OCI-LY1 (cell line): Measurements from ENCODE around the gene MYL3.

ENCODE experiments used
- H2AFZ ChIP-seq: fragments of 200-600 bp; sonication (generic), shearing (Covaris generic); 2 replicates; pipeline ENCODE4 v1.6.0; 2014; ENCODE audit warnings: antibody characterized with exemption, mild to moderate bottlenecking, low read length
- H3F3A ChIP-seq: fragments of 200-600 bp; sonication (generic), shearing (Covaris generic); 2 replicates; pipeline ENCODE4 v1.6.0; 2014; ENCODE audit warnings: mild to moderate bottlenecking, antibody characterized with exemption, low read length, moderate library complexity; ENCODE audit not compliant: insufficient read depth
- H3K27ac ChIP-seq: fragments of 200-600 bp; sonication (generic); 2 replicates; pipeline ENCODE4 v1.5.1; 2014; ENCODE audit warnings: low read length, mixed run types, mild to moderate bottlenecking, low read depth; ENCODE audit not compliant: poor library complexity, severe bottlenecking
- H3K27me3 ChIP-seq: fragments of 200-600 bp; sonication (generic); 2 replicates; pipeline ENCODE4 v1.6.0; 2014; ENCODE audit warnings: antibody characterized with exemption, mild to moderate bottlenecking, low read length, moderate library complexity; ENCODE audit not compliant: insufficient read depth
- H3K36me3 ChIP-seq: fragments of 200-600 bp; sonication (generic); 2 replicates; pipeline ENCODE4 v1.6.1; 2014; ENCODE audit warnings: mild to moderate bottlenecking, antibody characterized with exemption, low read length, moderate library complexity, mixed read lengths; ENCODE audit not compliant: insufficient read depth
- H3K4me1 ChIP-seq: fragments of 200-600 bp; sonication (generic); 2 replicates; pipeline ENCODE4 v1.5.1; 2014; ENCODE audit warnings: mild to moderate bottlenecking, low read length, moderate library complexity; ENCODE audit not compliant: insufficient read depth, severe bottlenecking
- H3K4me2 ChIP-seq: fragments of 200-600 bp; sonication (generic), shearing (Covaris generic); 2 replicates; pipeline ENCODE4 v1.6.1; 2014; ENCODE audit warnings: low read length
- H3K4me3 ChIP-seq: fragments of 200-600 bp; sonication (generic); 2 replicates; pipeline ENCODE4 v1.5.1; 2014; ENCODE audit warnings: low read length, low read depth, mild to moderate bottlenecking, mixed read lengths; ENCODE audit not compliant: poor library complexity, severe bottlenecking
- H3K79me2 ChIP-seq: fragments of 200-600 bp; shearing (Covaris generic); 2 replicates; pipeline ENCODE4 v1.6.1; 2016; ENCODE audit warnings: mixed run types, low read length, mixed read lengths; ENCODE audit not compliant: insufficient read depth
- H3K9ac ChIP-seq: fragments of 200-600 bp; sonication (generic), shearing (Covaris generic); 2 replicates; pipeline ENCODE4 v1.6.1; 2014; ENCODE audit warnings: mild to moderate bottlenecking, low read length, mixed read lengths
- H3K9me2 ChIP-seq: fragments of 200-600 bp; sonication (generic), shearing (Covaris generic); 2 replicates; pipeline ENCODE4 v1.6.1; 2014; ENCODE audit warnings: low read depth, mild to moderate bottlenecking, low read length, mixed read lengths
- H3K9me3 ChIP-seq: fragments of 200-600 bp; shearing (Covaris generic); 2 replicates; pipeline ENCODE4 v1.6.1; 2014; ENCODE audit warnings: low read length, mixed read lengths
- H4K20me1 ChIP-seq: fragments of 200-600 bp; sonication (generic), shearing (Covaris generic); 2 replicates; pipeline ENCODE4 v1.6.0; 2016; ENCODE audit warnings: mild to moderate bottlenecking, low read length; ENCODE audit not compliant: insufficient read depth
- EZH2 ChIP-seq: fragments of 200-600 bp; sonication (generic), shearing (Covaris generic); IDR thresholded peaks from 2 replicates; pipeline ENCODE4 v1.8.0; 2017; ENCODE audit warnings: borderline replicate concordance, mixed run types, mild to moderate bottlenecking, antibody characterized with exemption, low read length, moderate library complexity, mixed read lengths
- TF ChIP-seq, protein P1 (sequence below): fragments of 200-600 bp; sonication (generic), shearing (Covaris generic); IDR thresholded peaks from 2 replicates; pipeline ENCODE4 v1.5.1; 2017; ENCODE audit warnings: mild to moderate bottlenecking, antibody characterized with exemption, low read length, moderate library complexity, mixed read lengths

The MYL3 gene

DNA sequence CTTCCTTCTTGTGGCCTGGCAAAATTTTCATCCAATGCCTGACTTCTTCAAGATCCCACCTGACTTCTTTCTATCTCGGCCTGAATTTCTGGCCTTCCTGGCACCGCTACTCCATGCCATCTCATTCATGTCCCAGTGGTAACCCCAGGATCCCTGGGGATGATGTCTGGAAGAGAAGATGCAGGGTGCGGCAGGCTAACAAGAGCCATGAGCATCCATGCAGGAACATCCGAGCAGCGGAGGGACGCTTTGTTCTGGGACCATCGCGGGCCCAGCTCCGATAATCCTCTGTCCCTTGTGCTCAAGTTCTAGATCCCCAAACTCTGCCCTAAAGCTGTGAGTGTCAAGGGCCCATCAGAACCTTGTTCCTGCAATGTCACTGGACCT is 10.9 kb downstream of the MYL3 start:
- Histone ChIP-seq H3K9me3 (no peaks in the 10 kb centered on the region), H4K20me1 (no peaks in the 10 kb centered on the region), H3K9ac (no peak overlapping the region), H3K36me3 (no peaks in the 10 kb centered on the region), H3K79me2 (no peaks in the 10 kb centered on the region), H3K9me2 (no peaks in the 10 kb centered on the region), H3K27ac (no peak overlapping the region), H3K27me3 (no peaks in the 10 kb centered on the region), H2AFZ (no peak overlapping the region), H3K4me3 (no peak overlapping the region), H3F3A (no peaks in the 10 kb centered on the region), H3K4me1 (no peaks in the 10 kb centered on the region), H3K4me2 (no peak overlapping the region)
- TF ChIP-seq, protein P1, sequence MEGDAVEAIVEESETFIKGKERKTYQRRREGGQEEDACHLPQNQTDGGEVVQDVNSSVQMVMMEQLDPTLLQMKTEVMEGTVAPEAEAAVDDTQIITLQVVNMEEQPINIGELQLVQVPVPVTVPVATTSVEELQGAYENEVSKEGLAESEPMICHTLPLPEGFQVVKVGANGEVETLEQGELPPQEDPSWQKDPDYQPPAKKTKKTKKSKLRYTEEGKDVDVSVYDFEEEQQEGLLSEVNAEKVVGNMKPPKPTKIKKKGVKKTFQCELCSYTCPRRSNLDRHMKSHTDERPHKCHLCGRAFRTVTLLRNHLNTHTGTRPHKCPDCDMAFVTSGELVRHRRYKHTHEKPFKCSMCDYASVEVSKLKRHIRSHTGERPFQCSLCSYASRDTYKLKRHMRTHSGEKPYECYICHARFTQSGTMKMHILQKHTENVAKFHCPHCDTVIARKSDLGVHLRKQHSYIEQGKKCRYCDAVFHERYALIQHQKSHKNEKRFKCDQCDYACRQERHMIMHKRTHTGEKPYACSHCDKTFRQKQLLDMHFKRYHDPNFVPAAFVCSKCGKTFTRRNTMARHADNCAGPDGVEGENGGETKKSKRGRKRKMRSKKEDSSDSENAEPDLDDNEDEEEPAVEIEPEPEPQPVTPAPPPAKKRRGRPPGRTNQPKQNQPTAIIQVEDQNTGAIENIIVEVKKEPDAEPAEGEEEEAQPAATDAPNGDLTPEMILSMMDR: no peak
- no peak for TF ChIP-seq EZH2

DNA sequence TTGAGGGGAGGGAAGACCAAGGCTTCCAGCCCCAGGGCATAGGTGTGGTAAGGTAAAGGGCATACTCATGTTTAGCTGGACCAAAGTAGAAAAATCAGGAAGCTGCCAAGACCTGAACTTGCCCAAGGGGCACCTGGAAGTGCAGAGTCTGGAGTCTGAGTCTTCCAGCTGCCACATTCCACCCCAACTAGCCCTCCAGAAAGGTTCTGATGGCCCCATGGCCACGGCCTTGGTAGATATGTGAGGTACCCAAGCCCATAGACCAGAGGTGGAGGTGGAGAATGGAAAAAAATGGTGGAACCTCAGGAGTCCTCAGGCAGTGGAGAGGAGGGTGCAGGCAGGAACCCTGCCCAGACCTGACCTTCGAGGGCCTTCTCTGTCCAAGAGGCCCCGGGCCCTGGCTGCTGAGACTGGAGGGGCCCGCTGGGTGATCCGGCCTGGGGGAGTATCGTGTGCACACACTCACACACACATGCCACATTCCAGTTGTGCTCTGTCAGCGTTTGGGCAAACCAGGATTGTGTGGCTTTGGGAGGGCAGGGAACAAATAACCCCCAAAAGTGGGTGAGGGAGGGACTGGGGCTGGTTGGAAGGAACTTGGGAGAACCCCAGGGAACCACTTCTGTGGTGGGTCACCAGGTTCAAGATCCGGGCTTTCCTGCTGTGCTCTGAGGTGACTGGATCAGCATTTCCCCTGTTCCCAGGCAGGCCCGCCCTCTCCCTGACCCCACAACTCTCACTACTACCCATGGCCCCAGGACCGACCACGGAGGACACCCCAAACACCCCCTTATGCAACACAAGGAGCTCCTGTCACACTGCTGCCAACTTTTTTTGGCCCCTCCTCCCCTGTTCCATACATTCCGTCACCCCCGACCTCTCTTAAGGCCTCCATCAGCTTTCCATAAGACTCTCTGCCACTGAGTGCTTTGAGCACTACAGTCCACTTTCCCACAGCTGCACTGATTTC is 11.6 kb downstream of the MYL3 start:
- H3K4me3 ChIP-seq: no peak overlapping the region
- no peaks in the 10 kb centered on the region for H3K9me2 ChIP-seq
- no peaks in the 10 kb centered on the region for H3K36me3 ChIP-seq
- no peaks in the 10 kb centered on the region for H3F3A ChIP-seq
- no peaks in the 10 kb centered on the region for H3K9me3 ChIP-seq
- H3K9ac ChIP-seq: no peak overlapping the region
- H3K4me2 ChIP-seq: no peak overlapping the region
- no peaks in the 10 kb centered on the region for H3K27me3 ChIP-seq
- H3K79me2 ChIP-seq: no peaks in the 10 kb centered on the region
- H3K27ac ChIP-seq: no peak overlapping the region
- H4K20me1 ChIP-seq: no peaks in the 10 kb centered on the region
- H3K4me1 ChIP-seq: no peaks in the 10 kb centered on the region
- TF ChIP-seq, protein P1: no peak
- no peak for TF ChIP-seq EZH2
- no peak overlapping the region for H2AFZ ChIP-seq

GRCh38 chr3:46850468-46850779 is 12.8 kb downstream of the MYL3 start:
- Histone ChIP-seq H2AFZ (no peak overlapping the region), H3K36me3 (no peaks in the 10 kb centered on the region), H3K27ac (no peak overlapping the region), H3K4me1 (peaks cover 10% of the 10 kb centered on the region), H3K4me2 (no peak overlapping the region), H3K79me2 (no peaks in the 10 kb centered on the region), H3K9me3 (no peaks in the 10 kb centered on the region), H3K9ac (no peak overlapping the region), H3K27me3 (no peaks in the 10 kb centered on the region), H4K20me1 (no peaks in the 10 kb centered on the region), H3K4me3 (no peak overlapping the region), H3K9me2 (no peaks in the 10 kb centered on the region), H3F3A (no peaks in the 10 kb centered on the region)
- TF ChIP-seq, protein P1: no peak
- TF ChIP-seq EZH2: no peak
